TTC549 (cell line): ENCODE results near the gene BEST4.
A peak's percentile ranks its signal among the peaks of the same experiment; 100 is the strongest.
"Not testable (repeated sequence)": the region's sequence is repeated elsewhere in the genome, so short reads cannot be mapped to it uniquely, and the experiment has no call there.

Experiments used
- FAIRE-seq: peaks from 2 replicates; lab custom pipeline; 2012; peaks lifted over from hg19 to GRCh38; lab: Jason Lieb, UNC

BEST4 gene

DNA sequence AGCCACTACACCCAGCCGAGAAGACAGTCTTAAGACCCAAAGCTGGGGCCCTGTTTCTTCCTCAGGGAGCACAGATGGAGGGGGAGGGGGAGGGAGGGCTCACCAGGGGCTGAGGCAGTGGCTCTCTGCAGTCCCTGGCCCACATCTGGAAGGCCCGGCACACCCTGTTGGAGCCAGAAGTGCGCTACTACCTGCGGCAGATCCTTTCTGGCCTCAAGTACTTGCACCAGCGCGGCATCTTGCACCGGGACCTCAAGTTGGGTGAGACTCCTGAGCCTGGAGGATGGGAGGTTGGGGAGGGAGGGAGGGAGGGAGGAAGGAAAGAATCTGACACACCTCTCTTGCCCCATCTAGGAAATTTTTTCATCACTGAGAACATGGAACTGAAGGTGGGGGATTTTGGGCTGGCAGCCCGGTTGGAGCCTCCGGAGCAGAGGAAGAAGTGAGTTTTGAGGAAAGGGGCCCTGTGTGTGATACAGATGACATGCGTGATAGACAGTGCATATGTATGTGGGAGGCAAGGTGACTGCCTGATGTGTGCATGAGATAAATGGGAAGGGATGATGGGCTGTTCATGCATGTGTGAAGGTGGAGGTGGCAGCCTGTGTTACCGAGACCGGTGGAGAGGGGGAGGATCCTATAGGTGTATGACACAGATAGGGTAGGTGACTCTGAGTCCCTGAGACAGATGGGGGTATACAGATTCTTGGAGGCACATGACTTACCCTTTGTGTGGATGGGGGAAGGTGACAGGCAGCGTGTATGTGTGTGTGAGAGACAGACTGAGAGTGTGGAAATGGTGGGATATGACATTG, 13.7 kb upstream of the BEST4 start:
- FAIRE-seq: no peak

DNA sequence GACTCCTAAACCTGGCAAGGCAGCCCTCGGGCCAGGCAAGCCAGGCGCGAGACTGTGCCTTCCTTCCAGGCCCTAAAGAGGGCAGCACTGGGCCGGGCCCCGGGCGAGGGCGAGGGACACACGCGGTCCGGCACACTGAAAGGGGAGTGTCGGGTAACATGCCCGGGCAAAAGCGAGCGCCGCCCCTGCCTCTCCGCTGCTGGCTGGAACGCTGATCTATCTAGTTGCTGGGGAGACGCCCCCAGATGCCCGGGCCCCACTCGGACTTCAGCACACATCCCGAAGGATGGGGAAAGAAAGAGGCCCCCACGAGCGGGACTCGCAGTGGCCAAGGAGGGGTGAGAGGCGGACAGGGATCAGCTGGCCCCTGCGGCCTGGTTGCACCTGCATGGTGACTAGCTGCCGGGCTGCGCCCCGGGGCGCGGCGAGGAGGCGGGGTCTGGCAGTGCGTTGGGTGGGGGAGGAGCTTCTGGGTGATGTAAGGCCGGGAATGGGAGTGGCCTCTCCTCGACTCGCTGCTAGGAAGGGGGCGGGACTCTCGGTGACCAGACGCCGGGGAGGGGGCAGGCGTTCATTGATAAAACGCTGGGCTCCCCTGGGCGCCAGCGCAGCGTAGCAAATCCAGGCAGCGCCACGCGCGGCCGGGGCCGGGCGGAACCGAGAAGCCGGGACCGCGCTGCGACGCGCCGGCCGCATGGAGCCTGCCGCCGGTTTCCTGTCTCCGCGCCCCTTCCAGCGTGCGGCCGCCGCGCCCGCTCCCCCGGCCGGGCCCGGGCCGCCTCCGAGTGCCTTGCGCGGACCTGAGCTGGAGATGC, 12.0 kb upstream of the BEST4 start, which contains the start of gene PLK3:
Gene PLK3 (plus strand): TSS at position 608 of the 815 bp plus-strand sequence. CDS start 87 bp downstream, at position 695.
- FAIRE-seq: peak; percentile 85

GRCh38 chr1:44798481-44799365, 10.8 kb upstream of the BEST4 start:
- no peak for FAIRE-seq

DNA sequence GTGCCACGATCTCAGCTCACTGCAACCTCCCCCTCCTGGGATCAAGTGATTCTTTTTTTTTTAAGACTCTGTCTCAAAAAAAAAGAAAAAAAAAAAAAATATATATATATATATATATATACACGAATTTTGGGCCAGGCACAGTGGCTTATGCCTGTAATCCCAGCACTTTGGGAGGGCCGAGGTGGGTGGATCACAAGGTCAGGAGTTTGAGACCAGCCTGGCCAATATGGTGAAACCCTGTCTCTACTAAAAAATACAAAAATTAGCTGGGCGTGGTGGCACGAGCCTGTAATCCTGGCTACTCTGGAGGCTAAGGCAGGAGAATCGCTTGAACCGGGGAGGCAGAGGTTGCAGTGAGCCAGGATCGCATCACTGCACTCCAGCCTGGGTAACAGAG, 9.9 kb upstream of the BEST4 start:
- FAIRE-seq: not testable (repeated sequence)

- FAIRE-seq: no peak
Observed at GRCh38 chr1:44792736-44793502, 4.9 kb upstream of the BEST4 start.

DNA sequence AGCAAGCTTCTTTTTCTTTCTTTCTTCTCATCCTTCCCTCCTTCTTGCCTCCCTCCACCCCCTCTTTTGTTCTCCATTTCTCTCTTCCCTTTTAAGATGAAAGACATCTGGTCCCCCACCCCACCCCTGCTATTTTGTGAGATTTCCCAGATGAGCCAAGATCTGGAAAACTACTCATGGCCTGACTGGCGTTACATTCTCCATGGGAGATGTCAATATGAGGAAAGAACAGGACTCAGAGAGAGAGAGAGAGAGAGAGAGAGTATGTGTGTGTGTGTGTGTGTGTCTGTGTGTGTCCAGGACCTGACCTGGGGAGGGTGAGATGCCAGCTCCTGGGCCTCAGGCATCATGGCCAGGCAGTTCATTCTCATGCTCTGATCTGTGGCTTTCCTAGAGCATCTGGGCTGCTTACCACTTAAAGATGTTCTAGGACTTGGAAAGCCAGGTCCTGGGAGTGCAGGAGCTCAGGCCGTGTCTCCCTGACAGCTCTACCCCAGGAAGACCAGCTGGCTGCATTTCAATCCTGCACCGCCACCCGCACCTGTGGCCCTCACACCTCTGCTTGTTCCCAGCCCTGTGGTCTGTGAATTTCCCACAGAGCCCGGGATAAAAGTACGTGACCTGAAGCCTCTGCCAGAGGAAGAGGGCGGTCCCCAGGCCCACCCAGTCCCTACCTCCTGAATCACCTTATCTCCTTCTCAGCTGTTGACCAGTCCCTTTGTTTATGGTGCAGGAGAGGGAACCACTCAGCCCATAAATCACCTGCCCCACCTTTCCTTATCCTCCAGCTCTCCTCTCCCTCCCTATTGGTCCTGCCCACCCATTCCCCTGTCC, 3.2 kb upstream of the BEST4 start:
- FAIRE-seq: no peak

GRCh38 chr1:44787506-44787905, 464 bp downstream of the BEST4 start:
- FAIRE-seq: no peak

DNA sequence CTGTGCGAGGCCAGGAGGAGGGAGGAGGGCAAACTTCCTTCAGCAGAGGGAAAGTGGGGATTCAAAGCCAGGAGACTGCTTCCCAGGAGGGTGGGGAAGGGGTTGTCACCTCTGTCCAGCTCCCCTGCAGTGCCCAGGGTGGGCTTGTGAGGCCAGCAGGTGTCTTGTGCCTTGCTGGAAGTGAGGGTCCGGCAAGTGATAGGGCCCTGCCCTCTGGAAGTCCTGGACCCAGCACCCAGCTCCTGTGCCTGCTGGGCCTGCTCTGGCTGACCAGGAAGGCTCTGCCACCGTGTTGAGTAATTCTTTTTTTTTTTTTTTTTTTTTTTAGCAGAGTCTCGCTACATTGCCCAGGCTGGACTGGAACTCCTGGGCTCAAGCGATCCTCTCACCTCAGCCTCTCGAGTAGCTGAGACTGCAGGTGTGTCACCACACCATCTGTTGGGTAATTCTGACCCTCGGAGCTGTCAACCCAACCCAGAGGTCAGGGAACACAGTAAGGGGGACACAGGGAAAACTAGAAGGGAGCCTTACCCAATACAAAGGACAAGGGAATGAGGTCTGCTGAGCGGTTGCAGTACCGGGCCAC, 1.0 kb downstream of the BEST4 start:
- FAIRE-seq: no peak

GRCh38 chr1:44786138-44786840, 1.7 kb downstream of the BEST4 start:
- FAIRE-seq: no peak

- no peak for FAIRE-seq
Observed at GRCh38 chr1:44785501-44786137, 2.4 kb downstream of the BEST4 start.

DNA sequence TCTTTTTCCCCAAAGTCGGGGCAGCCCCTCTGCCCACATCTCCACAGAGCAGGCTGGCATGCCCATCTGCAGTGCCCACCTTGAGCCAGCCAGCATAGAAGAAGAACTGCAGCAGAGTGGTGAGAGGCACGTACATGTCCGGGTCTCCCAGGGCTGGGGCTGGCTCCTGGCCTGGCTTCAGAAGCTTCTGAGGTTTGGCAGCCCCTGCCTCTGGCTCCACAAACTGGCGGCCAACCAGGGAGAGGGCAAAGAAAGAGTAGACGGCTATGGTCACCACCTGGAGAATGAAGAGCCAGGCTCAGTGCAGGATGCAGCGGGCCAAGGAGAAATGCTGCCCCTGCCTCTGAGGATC, 3.0 kb downstream of the BEST4 start:
- no peak for FAIRE-seq

DNA sequence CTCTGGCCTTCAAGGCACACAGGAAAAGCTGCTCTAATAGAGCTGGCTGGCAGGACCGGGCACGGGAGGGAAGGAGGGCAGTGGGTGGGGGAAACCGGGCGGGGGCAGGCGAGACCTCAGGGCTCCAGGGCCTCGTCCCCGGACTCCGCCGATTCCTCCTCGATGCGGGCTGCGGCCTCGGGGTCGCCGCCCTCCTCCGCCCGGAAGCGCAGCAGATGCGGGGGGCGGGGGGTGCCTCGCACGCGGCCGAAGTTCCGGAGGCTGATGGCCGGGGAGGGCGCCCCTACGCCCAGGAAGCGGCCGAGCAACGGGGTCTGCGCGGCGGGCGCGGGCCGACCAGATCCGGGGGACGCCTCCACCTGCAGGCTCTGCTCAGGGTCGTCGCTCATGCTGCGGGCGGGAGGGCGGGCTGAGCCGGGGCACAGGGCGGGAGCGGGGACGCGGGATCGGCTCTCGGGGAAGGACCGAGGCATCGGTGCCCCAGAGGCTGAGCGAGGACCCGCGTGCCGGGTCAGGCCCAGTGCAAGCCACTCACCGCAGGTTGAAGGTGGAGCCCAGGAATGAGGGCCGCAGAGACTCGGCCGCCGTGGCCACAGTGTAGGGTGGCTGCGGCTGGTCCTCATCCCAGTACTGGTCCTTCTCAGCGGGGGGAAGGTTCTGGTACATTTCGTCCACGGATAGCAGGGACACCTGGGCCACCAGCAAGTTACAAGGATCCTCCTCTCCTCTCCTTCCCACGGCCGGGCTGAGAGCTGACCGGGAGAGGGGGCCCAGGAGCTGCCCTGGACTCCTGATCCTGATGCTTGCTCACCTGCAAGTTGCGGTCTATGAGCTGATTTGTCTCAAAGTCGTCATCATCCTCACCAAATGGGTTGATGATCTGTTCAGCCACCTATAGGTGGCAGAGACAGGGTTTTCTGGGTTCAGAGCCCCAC, 3.6 kb downstream of the BEST4 start:
- no peak for FAIRE-seq

DNA sequence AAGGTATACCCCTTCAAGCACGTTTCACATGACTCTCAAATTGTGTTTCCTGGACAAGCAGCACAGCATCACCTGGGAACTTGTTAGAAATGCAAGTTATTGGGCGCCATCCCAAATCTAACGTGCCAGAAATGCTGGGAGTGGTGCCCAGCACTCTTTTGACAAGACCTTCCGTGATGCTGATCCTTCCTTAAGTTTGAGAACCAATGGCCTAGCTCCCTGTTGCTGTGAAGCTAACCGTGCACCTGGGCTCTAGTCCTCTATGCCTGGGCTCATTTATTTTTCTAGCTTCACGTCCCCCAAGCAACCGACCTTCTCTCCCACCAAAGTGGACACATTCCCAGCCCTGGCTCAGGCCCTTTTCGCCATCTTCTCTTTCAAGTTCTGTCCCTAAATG, 4.3 kb downstream of the BEST4 start:
- FAIRE-seq: no peak

DNA sequence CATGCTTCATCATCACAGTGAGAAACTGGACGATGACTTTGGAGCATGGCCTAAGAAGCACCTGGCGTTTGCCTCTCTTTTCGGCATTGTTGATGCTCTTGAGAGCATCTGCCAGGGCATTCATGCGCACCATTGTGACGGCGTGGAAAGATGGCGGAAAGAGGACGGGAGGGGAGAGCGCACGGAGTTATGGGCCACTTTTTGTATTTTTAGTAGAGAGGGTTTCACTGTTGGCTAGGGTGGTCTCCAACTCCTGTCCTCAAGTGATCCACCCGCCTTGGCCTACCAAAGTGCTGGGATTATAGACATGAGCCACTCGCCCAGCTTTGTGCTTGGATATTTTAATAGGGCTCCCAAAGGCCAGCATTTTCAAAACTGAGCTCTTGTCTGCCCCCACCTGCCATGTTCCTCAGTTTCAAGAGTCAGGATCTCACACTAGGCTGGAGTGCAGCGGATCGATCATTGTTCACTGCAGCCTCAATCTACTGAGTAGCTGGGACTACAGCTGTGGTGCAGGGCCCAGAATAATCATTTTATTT, 7.3 kb downstream of the BEST4 start:
- no peak for FAIRE-seq

DNA sequence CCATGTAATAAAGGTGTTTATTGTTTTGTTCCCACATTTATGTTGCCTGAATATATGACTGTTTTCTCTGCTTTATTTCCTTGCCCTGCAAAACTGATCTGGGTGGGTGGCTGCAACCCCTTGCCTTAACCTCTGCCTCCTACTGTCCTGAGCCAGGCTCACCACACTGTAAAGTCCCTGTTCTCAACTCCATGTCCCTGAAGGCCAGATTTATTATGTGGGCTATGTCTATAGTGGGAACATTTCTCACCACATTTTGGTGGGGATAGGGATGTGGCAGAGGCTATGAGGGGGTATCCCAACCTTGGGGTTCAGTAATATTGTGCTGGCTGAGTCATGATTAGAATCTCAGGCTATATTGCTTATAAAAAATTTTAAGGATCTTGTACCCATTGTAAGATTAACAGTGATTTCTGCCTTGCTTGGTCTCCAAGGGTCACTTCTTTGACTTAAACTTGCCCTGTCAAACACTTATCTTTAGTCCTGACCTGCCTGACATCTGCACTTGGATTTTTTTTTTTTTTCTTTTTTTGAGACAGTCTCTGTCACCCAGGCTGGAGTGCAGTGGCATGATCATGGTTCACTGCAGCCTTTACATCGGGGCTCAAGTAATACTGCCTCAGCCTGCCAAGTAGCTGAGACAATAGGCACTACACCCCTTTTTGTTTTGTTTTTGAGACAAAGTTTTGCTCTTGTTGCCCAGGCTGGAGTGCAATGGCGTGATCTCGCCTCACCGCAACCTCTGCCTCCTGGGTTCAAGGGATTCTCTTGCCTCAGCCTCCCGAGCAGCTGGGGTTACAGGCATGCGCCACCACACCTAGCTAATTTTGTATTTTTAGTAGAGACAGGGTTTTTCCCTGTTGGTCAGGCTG, 9.0 kb downstream of the BEST4 start:
- FAIRE-seq: no peak

- no peak for FAIRE-seq
Observed at GRCh38 chr1:44777969-44778635, 9.9 kb downstream of the BEST4 start.
